ENCODE results near the gene CLEC18B. TPM values are rescaled to one million over a fixed set of nuclear protein-coding genes. Genes with fewer than 3 reads are reported as not detected.
"Not testable (repeated sequence)": the region's sequence is repeated elsewhere in the genome, so short reads cannot be mapped to it uniquely, and the experiment has no call there.

CLEC18B gene
- total RNA-seq, 1 experiment from 2014 or later, result 2.1 TPM

DNA sequence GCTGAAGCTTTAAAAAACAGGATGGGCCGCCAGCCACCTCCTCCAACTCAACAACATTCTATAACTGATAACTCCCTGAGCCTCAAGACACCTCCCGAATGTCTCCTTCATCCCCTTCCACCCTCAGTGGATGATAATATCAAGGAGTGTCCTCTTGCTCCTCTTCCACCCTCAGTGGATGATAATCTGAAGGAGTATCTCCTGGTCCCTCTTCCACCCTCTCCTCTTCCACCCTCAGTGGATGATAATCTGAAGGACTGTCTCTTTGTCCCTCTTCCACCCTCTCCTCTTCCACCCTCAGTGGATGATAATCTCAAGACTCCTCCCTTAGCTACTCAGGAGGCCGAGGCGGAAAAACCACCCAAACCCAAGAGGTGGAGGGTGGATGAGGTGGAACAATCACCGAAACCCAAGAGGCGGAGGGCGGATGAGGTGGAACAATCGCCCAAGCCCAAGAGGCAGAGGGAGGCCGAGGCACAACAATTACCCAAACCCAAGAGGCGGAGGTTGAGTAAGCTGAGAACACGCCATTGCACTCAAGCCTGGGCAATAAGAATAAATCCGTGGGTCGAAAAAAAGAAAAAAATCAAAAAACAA, 29.7 kb downstream of the CLEC18B start:
- RAD21 ChIA-PET (ENCODE audit: low non-redundant PET in 1 of 2, low total read pairs in 2 of 2, uncharacterized antibody in 2 of 2, unreplicated experiment in 2 of 2); intact Hi-C loops (cut with micrococcal nuclease); H4K20me1 ChIP-seq (ENCODE audit: insufficient read depth): not testable (repeated sequence)

GRCh38 chr16:74382339-74383034, 38.8 kb downstream of the CLEC18B start:
- H3K79me2 ChIP-seq (ENCODE audit: insufficient read depth, low read length); H3K4me2 ChIP-seq (ENCODE audit: low read length); POLR2A ChIA-PET; H3K4me3 ChIP-seq (replicated peaks in 1 of 2; ENCODE audit: low read depth in 1 of 2, low read length in 2 of 2); H3K27me3 ChIP-seq (ENCODE audit: insufficient read depth, low read length); H3K9me2 ChIP-seq (ENCODE audit: insufficient read depth); H3K4me1 ChIP-seq (ENCODE audit: control insufficient read depth in 1 of 2, insufficient read depth in 2 of 2, low read length in 2 of 2); H3K27ac ChIP-seq (ENCODE audit: low read depth, low read length); H3K36me3 ChIP-seq (ENCODE audit: control insufficient read depth in 1 of 2, insufficient read depth in 2 of 2, low read length in 2 of 2); CTCF ChIA-PET; H4K20me1 ChIP-seq (ENCODE audit: insufficient read depth); H2AFZ ChIP-seq (ENCODE audit: low read depth, low read length, poor library complexity, severe bottlenecking); BruUV-seq (replicated peaks); H3K9me3 ChIP-seq (ENCODE audit: control insufficient read depth in 1 of 2, insufficient read depth in 1 of 2, low read depth in 1 of 2, low read length in 2 of 2); intact Hi-C loops (cut with micrococcal nuclease); ATAC-seq; RAD21 ChIA-PET (ENCODE audit: low non-redundant PET in 1 of 2, low total read pairs in 2 of 2, uncharacterized antibody in 2 of 2, unreplicated experiment in 2 of 2); H3K9ac ChIP-seq (ENCODE audit: low read length); DNase-seq (ENCODE audit: low read depth, low spot score): not testable (repeated sequence)

More for the DNA sequence above, 29.7 kb downstream of the CLEC18B start:
- H3K27ac ChIP-seq (ENCODE audit: low read depth, low read length); CTCF ChIA-PET; H3K4me1 ChIP-seq (ENCODE audit: control insufficient read depth in 1 of 2, insufficient read depth in 2 of 2, low read length in 2 of 2); POLR2A ChIA-PET; ATAC-seq; H3K4me2 ChIP-seq (ENCODE audit: low read length); H3K4me3 ChIP-seq (replicated peaks in 1 of 2; ENCODE audit: low read depth in 1 of 2, low read length in 2 of 2); H3K9ac ChIP-seq (ENCODE audit: low read length); H3K9me2 ChIP-seq (ENCODE audit: insufficient read depth); H3K9me3 ChIP-seq (ENCODE audit: control insufficient read depth in 1 of 2, insufficient read depth in 1 of 2, low read depth in 1 of 2, low read length in 2 of 2); H2AFZ ChIP-seq (ENCODE audit: low read depth, low read length, poor library complexity, severe bottlenecking); H3K36me3 ChIP-seq (ENCODE audit: control insufficient read depth in 1 of 2, insufficient read depth in 2 of 2, low read length in 2 of 2); H3K27me3 ChIP-seq (ENCODE audit: insufficient read depth, low read length); BruUV-seq (replicated peaks); H3K79me2 ChIP-seq (ENCODE audit: insufficient read depth, low read length); DNase-seq (ENCODE audit: low read depth, low spot score): not testable (repeated sequence)

GRCh38 chr16:74373847-74374184, 47.5 kb downstream of the CLEC18B start:
- H3K4me2 ChIP-seq (ENCODE audit: low read length); H3K9ac ChIP-seq (ENCODE audit: low read length); RAD21 ChIA-PET (ENCODE audit: low non-redundant PET in 1 of 2, low total read pairs in 2 of 2, uncharacterized antibody in 2 of 2, unreplicated experiment in 2 of 2); H3K79me2 ChIP-seq (ENCODE audit: insufficient read depth, low read length); intact Hi-C loops (cut with micrococcal nuclease); H4K20me1 ChIP-seq (ENCODE audit: insufficient read depth); H3K36me3 ChIP-seq (ENCODE audit: control insufficient read depth in 1 of 2, insufficient read depth in 2 of 2, low read length in 2 of 2); POLR2A ChIA-PET; BruUV-seq (replicated peaks); H3K4me1 ChIP-seq (ENCODE audit: control insufficient read depth in 1 of 2, insufficient read depth in 2 of 2, low read length in 2 of 2); CTCF ChIA-PET; H3K27ac ChIP-seq (ENCODE audit: low read depth, low read length); H3K4me3 ChIP-seq (replicated peaks in 1 of 2; ENCODE audit: low read depth in 1 of 2, low read length in 2 of 2); H2AFZ ChIP-seq (ENCODE audit: low read depth, low read length, poor library complexity, severe bottlenecking); DNase-seq (ENCODE audit: low read depth, low spot score); H3K27me3 ChIP-seq (ENCODE audit: insufficient read depth, low read length); H3K9me3 ChIP-seq (ENCODE audit: control insufficient read depth in 1 of 2, insufficient read depth in 1 of 2, low read depth in 1 of 2, low read length in 2 of 2); H3K9me2 ChIP-seq (ENCODE audit: insufficient read depth); ATAC-seq: not testable (repeated sequence)

Data from HCT116 (cell line).